ENCODE data around the gene MSGN1. TPM values are rescaled to one million over a fixed set of nuclear protein-coding genes. Genes with fewer than 3 reads are reported as not detected.

MSGN1 gene
- not detected for total RNA-seq

DNA sequence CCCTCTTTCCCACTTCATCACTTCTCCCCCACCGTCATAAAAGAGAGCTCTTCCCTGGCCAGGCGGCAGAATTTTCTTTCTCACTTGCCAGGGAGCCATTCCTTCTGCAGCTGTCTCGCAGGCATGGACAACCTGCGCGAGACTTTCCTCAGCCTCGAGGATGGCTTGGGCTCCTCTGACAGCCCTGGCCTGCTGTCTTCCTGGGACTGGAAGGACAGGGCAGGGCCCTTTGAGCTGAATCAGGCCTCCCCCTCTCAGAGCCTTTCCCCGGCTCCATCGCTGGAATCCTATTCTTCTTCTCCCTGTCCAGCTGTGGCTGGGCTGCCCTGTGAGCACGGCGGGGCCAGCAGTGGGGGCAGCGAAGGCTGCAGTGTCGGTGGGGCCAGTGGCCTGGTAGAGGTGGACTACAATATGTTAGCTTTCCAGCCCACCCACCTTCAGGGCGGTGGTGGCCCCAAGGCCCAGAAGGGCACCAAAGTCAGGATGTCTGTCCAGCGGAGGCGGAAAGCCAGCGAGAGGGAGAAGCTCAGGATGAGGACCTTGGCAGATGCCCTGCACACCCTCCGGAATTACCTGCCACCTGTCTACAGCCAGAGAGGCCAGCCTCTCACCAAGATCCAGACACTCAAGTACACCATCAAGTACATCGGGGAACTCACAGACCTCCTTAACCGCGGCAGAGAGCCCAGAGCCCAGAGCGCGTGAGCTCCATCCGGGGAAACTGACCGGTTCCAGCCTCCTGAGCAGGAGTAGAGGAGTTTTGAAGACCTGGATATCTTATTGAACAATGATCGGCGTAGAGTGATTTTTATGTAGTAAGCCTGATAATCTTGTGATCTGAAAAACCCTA, at the start of gene MSGN1:
TSS of gene MSGN1 (plus strand) at position 65 of the 850 bp plus-strand sequence. CDS start at position 124, 59 bp downstream.
- Histone ChIP-seq H3K9me3 (no peaks in the 10 kb centered on the region), H3K4me3 (no peak within 1 kb of the TSS), H3K27me3 (no peaks in the 10 kb centered on the region), H3K36me3 (no peaks in the 10 kb centered on the region), H3K4me1 (peaks cover 0 to 11% of the 10 kb centered on the region in 2 donors), H3K27ac (no peak within 1 kb of the TSS)
- DNase-seq (ENCODE audit: low spot score in 2 of 2) = no peak
- no peak for TF ChIP-seq CTCF (IDR thresholded peaks at IDR 0.05)
- intact Hi-C loops (cut with DNase I) = no loop called here

DNA sequence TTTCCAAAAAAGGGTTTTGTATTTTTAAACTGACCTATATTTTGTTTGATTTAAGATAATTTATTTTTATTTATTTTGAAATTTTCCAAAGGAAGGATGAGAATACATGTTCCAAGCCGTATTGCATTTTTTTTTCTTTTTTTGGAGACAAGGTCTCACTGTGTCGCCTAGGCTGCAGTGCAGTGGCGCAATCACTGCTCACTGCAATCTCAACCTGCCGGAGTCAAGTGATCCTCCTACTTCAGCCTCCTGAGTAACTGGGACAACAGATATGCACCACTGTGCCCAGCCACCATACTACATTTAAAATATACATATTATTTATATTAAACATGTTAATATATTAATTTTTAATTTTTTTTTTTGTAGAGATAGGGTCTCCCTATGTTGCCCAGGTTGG, 47.4 kb upstream of the MSGN1 start:
- no peak for TF ChIP-seq CTCF (IDR thresholded peaks at IDR 0.05)
- H3K9me3 ChIP-seq = no peaks in the 10 kb centered on the region
- H3K36me3 ChIP-seq = no peaks in the 10 kb centered on the region
- H3K27ac ChIP-seq = no peak overlapping the region
- intact Hi-C loops (cut with DNase I) = no loop called here
- DNase-seq (ENCODE audit: low spot score in 2 of 2) = no peak
- H3K27me3 ChIP-seq = no peaks in the 10 kb centered on the region
- no peaks in the 10 kb centered on the region for H3K4me1 ChIP-seq
- H3K4me3 ChIP-seq = no peak overlapping the region

- no peaks in the 10 kb centered on the region for H3K9me3 ChIP-seq
- intact Hi-C loops (cut with DNase I) = no loop called here
- no peak overlapping the region for H3K27ac ChIP-seq
- no peaks in the 10 kb centered on the region for H3K27me3 ChIP-seq
- H3K36me3 ChIP-seq = no peaks in the 10 kb centered on the region
- no peaks in the 10 kb centered on the region for H3K4me1 ChIP-seq
- DNase-seq (ENCODE audit: low spot score in 2 of 2) = no peak
- H3K4me3 ChIP-seq = no peak overlapping the region
- no peak for TF ChIP-seq CTCF (IDR thresholded peaks at IDR 0.05)
Observed at GRCh38 chr2:17771956-17772355, 44.3 kb upstream of the MSGN1 start.

DNA sequence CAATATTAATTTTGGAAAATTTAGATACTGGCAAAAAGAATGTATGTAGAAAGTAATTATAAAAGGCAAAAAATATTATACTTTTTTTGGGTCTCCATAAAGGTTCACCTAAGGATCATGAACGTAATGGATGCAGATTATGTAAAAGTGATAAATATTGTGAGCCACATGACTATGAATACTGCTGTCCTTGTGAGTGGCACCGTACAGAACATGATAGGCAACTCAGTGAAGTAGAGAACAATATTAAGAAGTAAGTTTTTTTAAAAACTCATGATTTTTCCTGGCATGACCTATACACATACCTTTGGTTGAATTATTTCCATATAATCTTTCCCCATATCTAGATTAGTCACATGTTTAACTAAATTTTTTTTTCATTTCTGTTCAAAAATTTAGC, 43.7 kb upstream of the MSGN1 start:
- intact Hi-C loops (cut with DNase I) = no loop called here
- TF ChIP-seq CTCF (IDR thresholded peaks at IDR 0.05) = no peak
- Histone ChIP-seq H3K27me3 (no peaks in the 10 kb centered on the region), H3K4me1 (no peaks in the 10 kb centered on the region), H3K27ac (no peak overlapping the region), H3K4me3 (no peak overlapping the region), H3K9me3 (no peaks in the 10 kb centered on the region), H3K36me3 (no peaks in the 10 kb centered on the region)
- no peak for DNase-seq (ENCODE audit: low spot score in 2 of 2)

DNA sequence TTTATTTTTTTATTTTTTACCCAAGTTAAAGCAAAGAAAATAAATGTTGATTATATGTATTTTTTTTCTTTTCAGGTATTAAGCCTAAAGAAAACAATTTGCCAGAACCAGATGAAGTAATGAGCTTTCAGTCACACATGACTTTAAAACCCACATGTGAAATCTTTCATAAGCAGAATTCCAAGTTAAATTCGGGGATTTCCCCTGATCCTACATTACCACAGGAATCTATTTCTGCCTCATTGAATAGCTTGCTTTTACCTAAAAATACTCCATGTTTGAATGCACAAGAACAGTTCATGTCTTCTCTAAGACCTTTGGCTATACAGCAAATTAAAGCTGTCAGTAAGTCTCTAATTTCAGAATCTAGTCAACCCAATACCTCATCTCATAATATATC, 35.7 kb upstream of the MSGN1 start:
- H3K4me3 ChIP-seq = no peak overlapping the region
- H3K9me3 ChIP-seq = no peaks in the 10 kb centered on the region
- TF ChIP-seq CTCF (IDR thresholded peaks at IDR 0.05) = no peak
- H3K4me1 ChIP-seq = no peaks in the 10 kb centered on the region
- no peaks in the 10 kb centered on the region for H3K27me3 ChIP-seq
- intact Hi-C loops (cut with DNase I) = no loop called here
- DNase-seq (ENCODE audit: low spot score in 2 of 2) = no peak
- H3K36me3 ChIP-seq = no peaks in the 10 kb centered on the region
- no peak overlapping the region for H3K27ac ChIP-seq

Data from ascending aorta (tissue), 2 donors.